Neuronal stem cell (in vitro differentiated cells): ENCODE results near the gene STAB2.

ENCODE experiments used
- DNase-seq: peaks from one replicate; pipeline ENCODE4 v3.0.0-alpha.2; 2013; ENCODE audit warnings: low spot score
- H2AFZ ChIP-seq: one replicate; pipeline ENCODE4 v1.6.1; 2013; ENCODE audit warnings: mild to moderate bottlenecking, low read length, inconsistent platforms
- H2AK5ac ChIP-seq: 2 replicates; pipeline ENCODE4 v1.6.1; 2013; ENCODE audit warnings: low read depth, mild to moderate bottlenecking, inconsistent platforms, low read length, moderate library complexity, mixed read lengths
- H2BK120ac ChIP-seq: 2 replicates; pipeline ENCODE4 v1.6.1; 2013; ENCODE audit warnings: low read depth, mild to moderate bottlenecking, inconsistent platforms, low read length, moderate library complexity, mixed read lengths
- H2BK12ac ChIP-seq: one replicate; pipeline ENCODE4 v1.6.1; 2013; ENCODE audit warnings: low read length, inconsistent platforms
- H2BK15ac ChIP-seq: 2 replicates; pipeline ENCODE4 v1.6.1; 2013; ENCODE audit warnings: mild to moderate bottlenecking, low read length, inconsistent platforms, mixed read lengths
- H2BK5ac ChIP-seq: one replicate; pipeline ENCODE4 v1.6.1; 2013; ENCODE audit warnings: inconsistent platforms, mild to moderate bottlenecking, low read length, moderate library complexity
- H3K14ac ChIP-seq: one replicate; pipeline ENCODE4 v1.6.1; 2013; ENCODE audit warnings: low read length, inconsistent platforms
- H3K18ac ChIP-seq: 2 replicates; pipeline ENCODE4 v1.6.1; 2013; ENCODE audit warnings: low read length, inconsistent platforms
- H3K23ac ChIP-seq: 2 replicates; pipeline ENCODE4 v1.6.1; 2013; ENCODE audit warnings: low read depth, mild to moderate bottlenecking, mixed read lengths, low read length, inconsistent platforms; ENCODE audit not compliant: poor library complexity
- H3K27ac ChIP-seq: replicated peaks from 3 replicates; pipeline ENCODE4 v1.5.1; 2013; ENCODE audit warnings: low read length, inconsistent platforms
- H3K27me3 ChIP-seq, 3 experiments: 2 replicates each; pipeline ENCODE4 v1.6.1; 2013; ENCODE audit warnings: low read length in 3 of 3, mild to moderate bottlenecking in 2 of 3, inconsistent platforms in 1 of 3, low read depth in 1 of 3, mixed read lengths in 1 of 3, moderate library complexity in 1 of 3; ENCODE audit not compliant: control insufficient read depth in 3 of 3, insufficient read depth in 3 of 3
- H3K36me3 ChIP-seq, 2 donors: replicated peaks in 1 of 2; 2 replicates each; pipeline ENCODE4 v1.6.1; 2013; ENCODE audit warnings: low read length in 2 of 2; ENCODE audit not compliant: control insufficient read depth in 2 of 2, insufficient read depth in 2 of 2
- H3K4ac ChIP-seq: 2 replicates; pipeline ENCODE4 v1.6.1; 2013; ENCODE audit warnings: inconsistent platforms, mild to moderate bottlenecking, low read length, moderate library complexity
- H3K4me1 ChIP-seq, 2 donors: 1 replicate in 1 of 2; 2 replicates in 1 of 2; pipeline ENCODE4 v1.6.1; 2013; ENCODE audit warnings: low read length in 2 of 2, low read depth in 1 of 2; ENCODE audit not compliant: control insufficient read depth in 2 of 2, insufficient read depth in 1 of 2
- H3K4me2 ChIP-seq: one replicate; pipeline ENCODE4 v1.6.1; 2013; ENCODE audit warnings: mild to moderate bottlenecking, low read length, inconsistent platforms; ENCODE audit not compliant: insufficient read depth, poor library complexity, severe bottlenecking
- H3K4me3 ChIP-seq, 2 donors: 2 replicates each; pipeline ENCODE4 v1.5.1; 2013; ENCODE audit warnings: low read length in 2 of 2, mild to moderate bottlenecking in 2 of 2, inconsistent platforms in 1 of 2, moderate library complexity in 1 of 2
- H3K79me1 ChIP-seq: one replicate; pipeline ENCODE4 v1.6.1; 2013; ENCODE audit warnings: low read depth, mild to moderate bottlenecking, inconsistent platforms, low read length, moderate library complexity
- H3K9ac ChIP-seq: one replicate; pipeline ENCODE4 v1.6.1; 2013; ENCODE audit warnings: mild to moderate bottlenecking, low read depth, low read length, inconsistent platforms; ENCODE audit not compliant: poor library complexity
- H3K9me3 ChIP-seq, 2 donors: replicated peaks in 1 of 2; 2 replicates each; pipeline versions ENCODE3 to v1.6.1; 2013; ENCODE audit warnings: low read length in 2 of 2, mild to moderate bottlenecking in 2 of 2, inconsistent platforms in 1 of 2, low read depth in 1 of 2, mixed read lengths in 1 of 2, moderate library complexity in 1 of 2; ENCODE audit not compliant: control insufficient read depth in 2 of 2, insufficient read depth in 1 of 2
- H4K8ac ChIP-seq: one replicate; pipeline ENCODE4 v1.6.1; 2013; ENCODE audit warnings: low read depth, mild to moderate bottlenecking, inconsistent platforms, low read length, moderate library complexity
- H4K91ac ChIP-seq: one replicate; pipeline ENCODE4 v1.6.1; 2013; ENCODE audit warnings: low read length, low read depth, mild to moderate bottlenecking, inconsistent platforms; ENCODE audit not compliant: poor library complexity
- WGBS, 2 donors: extraction: QIAGEN DNeasy Blood & Tissue Kit; methylation state at CpG; one replicate each; pipeline ENCODE4 v1.1.7; 2013; ENCODE audit warnings: missing lambda C conversion rate in 2 of 2, mixed read lengths in 1 of 2; ENCODE audit not compliant: insufficient read length in 2 of 2, insufficient replicate concordance in 1 of 2; ENCODE audit errors: extremely low coverage in 2 of 2; 5-methylcytosine and 5-hydroxymethylcytosine counted together

The STAB2 gene

DNA sequence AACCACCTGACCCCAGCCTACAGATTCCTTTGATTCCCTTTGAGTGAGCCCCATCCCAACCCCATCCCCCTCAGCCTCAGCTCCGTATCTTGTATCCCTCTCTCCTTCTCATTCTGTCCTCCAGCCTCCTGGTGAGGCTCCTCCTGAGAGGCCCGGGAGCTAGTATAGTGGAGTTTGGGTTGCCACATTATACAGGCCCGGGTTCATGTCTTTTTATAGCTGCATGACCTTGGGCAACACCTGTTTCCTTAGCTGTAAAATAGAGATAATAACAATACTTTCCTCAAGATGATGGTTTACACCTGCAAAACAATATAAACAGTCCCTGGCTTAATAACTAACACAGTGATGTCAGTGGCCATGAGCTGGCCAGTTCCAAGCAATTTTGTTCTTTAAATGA, 89.8 kb downstream of the STAB2 start:
- no peaks in the 10 kb centered on the region for H3K9me3 ChIP-seq
- H4K91ac ChIP-seq = no peak overlapping the region
- H2BK5ac ChIP-seq = no peak overlapping the region
- no peak overlapping the region for H3K27ac ChIP-seq
- no peak overlapping the region for H2BK120ac ChIP-seq
- H4K8ac ChIP-seq = no peak overlapping the region
- no peak overlapping the region for H2AK5ac ChIP-seq
- peaks cover 0 to 8% (median 3%) of the 10 kb centered on the region in 3 experiments for H3K27me3 ChIP-seq
- WGBS, 2 donors = no CpG with 5 or more reads among the region's 3 CpGs
- H3K36me3 ChIP-seq = no peaks in the 10 kb centered on the region
- H3K23ac ChIP-seq = no peak overlapping the region
- H3K4me2 ChIP-seq = no peak overlapping the region
- no peak overlapping the region for H3K4ac ChIP-seq
- H2BK12ac ChIP-seq = no peak overlapping the region
- no peak overlapping the region for H2BK15ac ChIP-seq
- no peak for DNase-seq
- H3K14ac ChIP-seq = no peak overlapping the region
- no peaks in the 10 kb centered on the region for H3K4me1 ChIP-seq
- no peak overlapping the region for H2AFZ ChIP-seq
- H3K18ac ChIP-seq = no peak overlapping the region
- H3K9ac ChIP-seq = no peak overlapping the region
- H3K4me3 ChIP-seq = no peak overlapping the region
- no peaks in the 10 kb centered on the region for H3K79me1 ChIP-seq

DNA sequence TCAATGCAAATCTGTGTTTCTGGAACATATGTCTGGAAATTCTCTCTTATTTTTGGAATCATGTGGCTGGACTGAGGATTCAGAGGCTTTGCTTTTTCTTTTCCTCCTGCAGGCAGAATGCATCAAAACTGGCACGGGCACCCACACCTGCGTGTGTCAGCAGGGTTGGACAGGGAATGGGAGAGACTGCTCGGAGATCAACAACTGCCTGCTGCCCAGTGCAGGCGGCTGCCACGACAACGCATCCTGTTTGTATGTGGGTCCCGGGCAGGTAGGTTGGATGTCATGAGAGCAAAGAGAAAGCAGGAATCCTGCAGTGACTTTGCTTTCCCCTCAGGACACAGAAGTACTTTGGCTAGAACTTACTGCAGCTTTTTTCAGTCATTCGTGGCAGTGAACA, 90.3 kb downstream of the STAB2 start:
- Histone ChIP-seq H3K27me3 (peaks cover 0 to 8% (median 3%) of the 10 kb centered on the region in 3 experiments), H4K8ac (no peak overlapping the region), H2AFZ (no peak overlapping the region), H3K18ac (no peak overlapping the region), H3K9ac (no peak overlapping the region), H3K9me3 (no peaks in the 10 kb centered on the region), H2BK5ac (no peak overlapping the region), H3K14ac (no peak overlapping the region), H3K23ac (no peak overlapping the region), H3K36me3 (no peaks in the 10 kb centered on the region), H2BK15ac (no peak overlapping the region), H4K91ac (no peak overlapping the region), H3K4me3 (no peak overlapping the region), H2AK5ac (no peak overlapping the region), H3K4ac (no peak overlapping the region), H3K4me1 (no peaks in the 10 kb centered on the region), H3K27ac (no peak overlapping the region), H3K79me1 (no peaks in the 10 kb centered on the region), H2BK120ac (no peak overlapping the region), H3K4me2 (no peak overlapping the region), H2BK12ac (no peak overlapping the region)
- DNase-seq = no peak
- WGBS, 2 donors = no CpG with 5 or more reads among the region's 8 CpGs

DNA sequence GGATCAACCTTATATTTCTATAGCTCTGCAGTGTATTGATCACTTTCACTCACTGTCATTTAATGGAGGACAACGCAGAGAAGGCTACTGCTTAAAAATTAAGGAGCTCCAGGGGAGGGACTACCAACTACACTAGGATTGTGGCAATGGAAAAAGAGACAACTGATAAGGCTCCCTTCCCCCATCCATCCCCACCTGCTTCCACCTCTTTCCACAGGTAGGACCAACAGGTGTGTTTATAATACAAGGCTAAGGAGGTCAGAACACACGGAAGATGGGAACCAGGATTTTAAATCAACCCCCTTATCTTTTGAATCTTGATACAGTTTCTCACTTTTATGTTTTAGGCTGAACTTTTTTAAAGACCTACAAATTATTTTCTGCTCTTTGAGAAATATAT, 90.8 kb downstream of the STAB2 start:
- Histone ChIP-seq H3K27ac (no peak overlapping the region), H2BK12ac (no peak overlapping the region), H3K4me1 (no peaks in the 10 kb centered on the region), H4K8ac (no peak overlapping the region), H3K14ac (no peak overlapping the region), H3K23ac (no peak overlapping the region), H3K4me2 (no peak overlapping the region), H2AK5ac (no peak overlapping the region), H3K18ac (no peak overlapping the region), H3K4me3 (no peak overlapping the region), H3K9ac (no peak overlapping the region), H3K79me1 (no peaks in the 10 kb centered on the region), H3K9me3 (no peaks in the 10 kb centered on the region), H2BK5ac (no peak overlapping the region), H2BK15ac (no peak overlapping the region), H3K36me3 (no peaks in the 10 kb centered on the region), H2AFZ (no peak overlapping the region), H4K91ac (no peak overlapping the region), H2BK120ac (no peak overlapping the region), H3K4ac (no peak overlapping the region), H3K27me3 (peaks cover 0 to 8% (median 3%) of the 10 kb centered on the region in 3 experiments)
- no CpG with 5 or more reads among the region's 2 CpGs for WGBS, 2 donors
- no peak for DNase-seq

DNA sequence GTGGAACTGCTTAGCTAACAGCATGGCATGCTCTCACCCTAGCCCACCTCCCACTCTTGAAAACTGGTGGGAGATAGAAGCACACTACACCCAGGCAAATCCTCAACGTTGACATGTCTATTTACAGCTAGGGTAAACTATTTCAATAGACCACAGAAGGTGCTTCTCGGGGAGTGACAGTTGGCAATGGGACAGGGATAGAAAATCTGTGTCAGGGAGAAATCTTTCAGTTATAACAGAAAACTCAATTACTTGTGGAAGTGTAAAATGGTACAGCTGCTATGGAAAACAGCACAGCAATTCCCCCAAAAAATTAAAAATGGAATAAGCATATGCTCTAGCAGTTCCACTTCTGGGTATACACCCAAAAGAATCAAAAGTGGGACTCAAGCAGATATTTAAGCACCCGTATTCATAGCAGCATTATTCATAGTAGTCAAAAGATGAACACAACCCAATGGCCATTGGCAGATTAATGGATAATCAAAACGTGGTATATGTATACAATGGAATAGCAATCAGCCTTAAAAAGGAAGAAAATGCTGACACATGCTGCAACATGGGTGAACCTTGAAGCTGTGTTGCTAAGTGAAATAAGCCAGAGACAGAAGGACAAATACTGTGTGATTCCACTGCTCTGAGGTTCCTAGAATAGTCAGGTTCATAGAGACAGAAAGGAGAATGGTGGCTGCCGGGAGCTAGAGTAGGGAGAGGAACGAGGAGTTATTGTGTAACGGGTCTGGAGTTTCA, 92.5 kb downstream of the STAB2 start:
- H3K4ac ChIP-seq = no peak overlapping the region
- no peak overlapping the region for H3K23ac ChIP-seq
- no peaks in the 10 kb centered on the region for H3K9me3 ChIP-seq
- H3K27me3 ChIP-seq = peaks cover 0 to 8% (median 0%) of the 10 kb centered on the region in 3 experiments
- WGBS, 2 donors = 100% methylated on average over 2 of the region's 7 CpGs; no CpG with 5 or more reads in 1 of the 2 donors
- H3K79me1 ChIP-seq = no peaks in the 10 kb centered on the region
- no peak overlapping the region for H2BK12ac ChIP-seq
- no peak overlapping the region for H2BK15ac ChIP-seq
- no peak overlapping the region for H3K14ac ChIP-seq
- no peak overlapping the region for H2BK5ac ChIP-seq
- no peak overlapping the region for H3K9ac ChIP-seq
- H3K27ac ChIP-seq = no peak overlapping the region
- H2BK120ac ChIP-seq = no peak overlapping the region
- H3K4me1 ChIP-seq = no peaks in the 10 kb centered on the region
- H4K91ac ChIP-seq = no peak overlapping the region
- H3K4me2 ChIP-seq = no peak overlapping the region
- no peak overlapping the region for H4K8ac ChIP-seq
- no peak overlapping the region for H3K18ac ChIP-seq
- H2AK5ac ChIP-seq = no peak overlapping the region
- H3K36me3 ChIP-seq = no peaks in the 10 kb centered on the region
- H3K4me3 ChIP-seq = no peak overlapping the region
- DNase-seq = no peak
- no peak overlapping the region for H2AFZ ChIP-seq
